ENCODE data around the gene UBA3. TPM values are rescaled to one million over a fixed set of nuclear protein-coding genes. Genes with fewer than 3 reads are reported as not detected.

Gene UBA3
- total and polyA plus RNA-seq, 10 of the 15 experiments (the other 5 are each of a cell fraction or from before 2014, with no cell fraction given), result 72.9 to 131 (median 102) TPM

DNA sequence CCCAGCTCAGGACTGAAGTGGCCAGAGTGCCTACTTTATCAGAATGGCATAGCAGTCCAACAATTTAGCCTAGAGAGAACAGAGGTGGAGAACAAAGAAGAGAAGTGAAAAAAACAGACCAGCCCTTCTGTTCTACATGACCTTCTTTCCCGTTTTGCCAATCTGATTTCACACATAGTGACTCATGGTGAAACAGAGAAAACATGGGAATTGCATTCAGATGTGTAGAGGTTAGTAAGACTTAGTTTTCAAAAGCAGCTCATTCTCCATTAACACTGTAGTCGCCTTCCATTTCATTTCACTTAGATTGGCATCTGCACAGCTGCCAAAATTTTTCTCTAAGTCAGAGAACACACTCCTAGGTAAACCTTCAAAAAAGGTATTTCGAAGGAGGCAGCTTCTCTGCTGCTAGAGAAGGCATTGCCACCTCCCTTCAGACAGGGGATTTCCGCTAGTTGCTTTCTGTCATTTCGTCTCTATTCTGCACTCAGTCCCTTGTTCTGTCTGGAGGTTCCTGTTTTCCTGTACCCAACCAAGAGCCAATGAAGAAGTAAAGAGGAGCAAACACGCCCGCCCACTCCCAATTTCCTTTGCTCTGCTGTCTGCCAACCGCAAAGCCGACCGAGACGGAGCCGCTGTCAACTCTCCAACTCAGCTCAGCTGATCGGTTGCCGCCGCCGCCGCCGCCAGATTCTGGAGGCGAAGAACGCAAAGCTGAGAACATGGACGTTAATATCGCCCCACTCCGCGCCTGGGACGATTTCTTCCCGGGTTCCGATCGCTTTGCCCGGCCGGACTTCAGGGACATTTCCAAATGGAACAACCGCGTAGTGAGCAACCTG lies 4.4 kb upstream of the UBA3 start, which contains the start of gene ARL6IP5 (continued):
- peak; percentile 50; the same call in 1 of the 2 replicates for TF ChIP-seq SPI1 (IDR thresholded peaks at IDR 0.05; ENCODE audit: borderline replicate concordance, insufficient read depth, low read depth, low read length)
- TF ChIP-seq, protein P1, sequence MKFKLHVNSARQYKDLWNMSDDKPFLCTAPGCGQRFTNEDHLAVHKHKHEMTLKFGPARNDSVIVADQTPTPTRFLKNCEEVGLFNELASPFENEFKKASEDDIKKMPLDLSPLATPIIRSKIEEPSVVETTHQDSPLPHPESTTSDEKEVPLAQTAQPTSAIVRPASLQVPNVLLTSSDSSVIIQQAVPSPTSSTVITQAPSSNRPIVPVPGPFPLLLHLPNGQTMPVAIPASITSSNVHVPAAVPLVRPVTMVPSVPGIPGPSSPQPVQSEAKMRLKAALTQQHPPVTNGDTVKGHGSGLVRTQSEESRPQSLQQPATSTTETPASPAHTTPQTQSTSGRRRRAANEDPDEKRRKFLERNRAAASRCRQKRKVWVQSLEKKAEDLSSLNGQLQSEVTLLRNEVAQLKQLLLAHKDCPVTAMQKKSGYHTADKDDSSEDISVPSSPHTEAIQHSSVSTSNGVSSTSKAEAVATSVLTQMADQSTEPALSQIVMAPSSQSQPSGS (IDR thresholded peaks at IDR 0.05; ENCODE audit: low read length), result peak; percentile 21; the same call in 1 of the 2 replicates
- TF ChIP-seq, protein P2, sequence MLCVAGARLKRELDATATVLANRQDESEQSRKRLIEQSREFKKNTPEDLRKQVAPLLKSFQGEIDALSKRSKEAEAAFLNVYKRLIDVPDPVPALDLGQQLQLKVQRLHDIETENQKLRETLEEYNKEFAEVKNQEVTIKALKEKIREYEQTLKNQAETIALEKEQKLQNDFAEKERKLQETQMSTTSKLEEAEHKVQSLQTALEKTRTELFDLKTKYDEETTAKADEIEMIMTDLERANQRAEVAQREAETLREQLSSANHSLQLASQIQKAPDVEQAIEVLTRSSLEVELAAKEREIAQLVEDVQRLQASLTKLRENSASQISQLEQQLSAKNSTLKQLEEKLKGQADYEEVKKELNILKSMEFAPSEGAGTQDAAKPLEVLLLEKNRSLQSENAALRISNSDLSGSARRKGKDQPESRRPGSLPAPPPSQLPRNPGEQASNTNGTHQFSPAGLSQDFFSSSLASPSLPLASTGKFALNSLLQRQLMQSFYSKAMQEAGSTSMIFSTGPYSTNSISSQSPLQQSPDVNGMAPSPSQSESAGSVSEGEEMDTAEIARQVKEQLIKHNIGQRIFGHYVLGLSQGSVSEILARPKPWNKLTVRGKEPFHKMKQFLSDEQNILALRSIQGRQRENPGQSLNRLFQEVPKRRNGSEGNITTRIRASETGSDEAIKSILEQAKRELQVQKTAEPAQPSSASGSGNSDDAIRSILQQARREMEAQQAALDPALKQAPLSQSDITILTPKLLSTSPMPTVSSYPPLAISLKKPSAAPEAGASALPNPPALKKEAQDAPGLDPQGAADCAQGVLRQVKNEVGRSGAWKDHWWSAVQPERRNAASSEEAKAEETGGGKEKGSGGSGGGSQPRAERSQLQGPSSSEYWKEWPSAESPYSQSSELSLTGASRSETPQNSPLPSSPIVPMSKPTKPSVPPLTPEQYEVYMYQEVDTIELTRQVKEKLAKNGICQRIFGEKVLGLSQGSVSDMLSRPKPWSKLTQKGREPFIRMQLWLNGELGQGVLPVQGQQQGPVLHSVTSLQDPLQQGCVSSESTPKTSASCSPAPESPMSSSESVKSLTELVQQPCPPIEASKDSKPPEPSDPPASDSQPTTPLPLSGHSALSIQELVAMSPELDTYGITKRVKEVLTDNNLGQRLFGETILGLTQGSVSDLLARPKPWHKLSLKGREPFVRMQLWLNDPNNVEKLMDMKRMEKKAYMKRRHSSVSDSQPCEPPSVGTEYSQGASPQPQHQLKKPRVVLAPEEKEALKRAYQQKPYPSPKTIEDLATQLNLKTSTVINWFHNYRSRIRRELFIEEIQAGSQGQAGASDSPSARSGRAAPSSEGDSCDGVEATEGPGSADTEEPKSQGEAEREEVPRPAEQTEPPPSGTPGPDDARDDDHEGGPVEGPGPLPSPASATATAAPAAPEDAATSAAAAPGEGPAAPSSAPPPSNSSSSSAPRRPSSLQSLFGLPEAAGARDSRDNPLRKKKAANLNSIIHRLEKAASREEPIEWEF (IDR thresholded peaks at IDR 0.05; ENCODE audit: insufficient replicate concordance, low read depth, low read length), result peak; percentile 78
- peak; percentile 73; the same call in 1 of the 2 replicates for TF ChIP-seq MXI1 (IDR thresholded peaks at IDR 0.05; ENCODE audit: low read depth, low read length)
- peak in 1 of 2 experiments; percentile 56; a peak in 1 of 4 replicates for TF ChIP-seq CEBPB (IDR thresholded peaks at IDR 0.05; ENCODE audit: borderline replicate concordance in 1 of 2, low read depth in 2 of 2, low read length in 2 of 2)
- no peak for TF ChIP-seq FOS (IDR thresholded peaks at IDR 0.05; ENCODE audit: borderline replicate concordance, extremely low read depth, insufficient read length)
- TF ChIP-seq MEF2B (IDR thresholded peaks at IDR 0.05; ENCODE audit: partially characterized antibody, poor library complexity, severe bottlenecking), result peak; percentile 32
- TF ChIP-seq ETV6 (conservative IDR thresholded peaks at IDR 0.05 in 1 of 2, IDR thresholded peaks at IDR 0.05 in 1 of 2; ENCODE audit: borderline replicate concordance in 1 of 2, low read depth in 1 of 2), result peak in 1 of 2 experiments; percentile 70; a peak in 1 of 4 replicates
- TF ChIP-seq NRF1 (conservative IDR thresholded peaks at IDR 0.05; ENCODE audit: low read depth, low read length), result no peak
- TF ChIP-seq ASH2L (IDR thresholded peaks at IDR 0.05; ENCODE audit: borderline replicate concordance, low read depth), result 0 out of 2 replicates have a peak, but pooled peaks have one; percentile 22
